HepG2 (cell line): Measurements from ENCODE around the gene RAB1B. TPM values are rescaled to one million over a fixed set of nuclear protein-coding genes. Genes with fewer than 3 reads are reported as not detected.

Experiments used
- EZH2 ChIP-seq: conservative IDR thresholded peaks from 2 replicates; pipeline ENCODE4 v1.6.1; 2012; ENCODE audit warnings: mild to moderate bottlenecking, low read depth, low read length, moderate library complexity
- GABPB1 ChIP-seq: IDR thresholded peaks from 2 replicates; pipeline ENCODE4 v1.6.1; 2016; ENCODE audit warnings: mild to moderate bottlenecking, missing genetic modification reagents, moderate library complexity, missing compliant biosample characterization
- HNRNPLL ChIP-seq: fragments of 200-400 bp; formaldehyde crosslinking; IDR thresholded peaks from 2 replicates; pipeline ENCODE4 v1.6.1; 2017; ENCODE audit warnings: mild to moderate bottlenecking, low read depth, low read length; ENCODE audit not compliant: poor library complexity, severe bottlenecking
- MAF1 ChIP-seq: sonication (generic); formaldehyde crosslinking; IDR thresholded peaks from 2 replicates; pipeline ENCODE4 v1.5.0; 2020; ENCODE audit warnings: missing genetic modification reagents, borderline replicate concordance
- MIER2 ChIP-seq: IDR thresholded peaks from 2 replicates; pipeline ENCODE4 v1.6.1; 2016; ENCODE audit warnings: missing biosample characterization, missing genetic modification reagents
- NR3C1 ChIP-seq: sonication (generic); formaldehyde crosslinking; IDR thresholded peaks from 2 replicates; pipeline ENCODE4 v1.4.0; 2020; ENCODE audit warnings: missing genetic modification reagents
- PLRG1 ChIP-seq: fragments of 450-650 bp; conservative IDR thresholded peaks from 2 replicates; pipeline ENCODE4 v1.6.1; 2016
- PRDM15 ChIP-seq: sonication (generic); formaldehyde crosslinking; IDR thresholded peaks from 2 replicates; pipeline ENCODE4 v1.4.0; 2020; ENCODE audit warnings: missing genetic modification reagents
- RARG ChIP-seq: sonication (generic); formaldehyde crosslinking; IDR thresholded peaks from 2 replicates; pipeline ENCODE4 v1.4.0; 2020; ENCODE audit warnings: low read depth, mild to moderate bottlenecking, missing genetic modification reagents
- SETDB1 ChIP-seq: sonication (generic); formaldehyde crosslinking; IDR thresholded peaks from 2 replicates; pipeline ENCODE4 v1.5.1; 2020; ENCODE audit warnings: missing genetic modification reagents, mild to moderate bottlenecking, borderline replicate concordance
- SMAD3 ChIP-seq: sonication (generic); formaldehyde crosslinking; IDR thresholded peaks from 2 replicates; pipeline ENCODE4 v1.4.0; 2020; ENCODE audit warnings: missing genetic modification reagents
- SOX13 ChIP-seq, 3 experiments: fragments of 450-650 bp in 1 of 3; sonication (generic) in 1 of 3; formaldehyde crosslinking in 1 of 3; IDR thresholded peaks in 2 of 3; conservative IDR thresholded peaks in 1 of 3; 2 replicates each; pipeline versions ENCODE4 v1.5.0 to v1.6.1; 2016 to 2020; ENCODE audit warnings: antibody characterized with exemption in 1 of 3, mild to moderate bottlenecking in 1 of 3, missing compliant biosample characterization in 1 of 3, missing genetic modification reagents in 1 of 3, moderate library complexity in 1 of 3
- ZC3H4 ChIP-seq: sonication (generic); formaldehyde crosslinking; IDR thresholded peaks from 2 replicates; pipeline ENCODE4 v1.4.0; 2020; ENCODE audit warnings: missing genetic modification reagents, borderline replicate concordance
- ZFAT ChIP-seq: sonication (generic); formaldehyde crosslinking; conservative IDR thresholded peaks from 2 replicates; pipeline ENCODE4 v1.8.1; 2023; ENCODE audit warnings: missing genetic modification reagents, inconsistent platforms
- ZFP41 ChIP-seq: sonication (generic); formaldehyde crosslinking; IDR thresholded peaks from 2 replicates; pipeline ENCODE4 v1.4.0; 2020; ENCODE audit warnings: mild to moderate bottlenecking, missing genetic modification reagents, borderline replicate concordance
- ZGPAT ChIP-seq: IDR thresholded peaks from 2 replicates; pipeline ENCODE4 v1.6.1; 2016; ENCODE audit warnings: mild to moderate bottlenecking
- ZNF280B ChIP-seq: sonication (generic); formaldehyde crosslinking; IDR thresholded peaks from 2 replicates; pipeline ENCODE4 v1.5.0; 2020; ENCODE audit warnings: missing genetic modification reagents, mild to moderate bottlenecking, borderline replicate concordance
- ZNF382 ChIP-seq: sonication (generic); formaldehyde crosslinking; IDR thresholded peaks from 2 replicates; pipeline ENCODE4 v1.5.0; 2020; ENCODE audit warnings: missing genetic modification reagents, mild to moderate bottlenecking, borderline replicate concordance
- ZZZ3 ChIP-seq: sonication (generic); formaldehyde crosslinking; IDR thresholded peaks from 2 replicates; pipeline ENCODE4 v1.4.0; 2020; ENCODE audit warnings: missing genetic modification reagents, mild to moderate bottlenecking, borderline replicate concordance
- polyA plus RNA-seq, 8 experiments: library from polyadenylated mRNA; depleted of rRNA in 3 of 8; stranded (reverse) in 7 of 8; unstranded in 1 of 8; fragments of >200 nt; fragmentation: Illumina TruSeq in 4 of 8; extraction: Trizol in 4 of 8; gene quantifications; 2 replicates each; pipeline versions ENCODE4 v1.2.1 to v1.2.3, GENCODE V29; 2011 to 2016; ENCODE audit warnings: low read depth in 4 of 8, missing spikeins in 1 of 8, mixed read lengths in 1 of 8; ENCODE audit not compliant: insufficient read depth in 1 of 8
- total RNA-seq, 5 experiments: library from RNA; depleted of rRNA; stranded (reverse); fragments of >200 nt; fragmentation: Illumina TruSeq; extraction: Trizol; gene quantifications; 2 replicates each; pipeline ENCODE4 v1.2.3, GENCODE V29; 2016; ENCODE audit warnings: low read depth in 1 of 5
- TF ChIP-seq, protein P1 (sequence below): sonication (generic); formaldehyde crosslinking; IDR thresholded peaks from 2 replicates; pipeline ENCODE4 v1.4.0; 2020; ENCODE audit warnings: missing genetic modification reagents

Gene RAB1B
- total and polyA plus RNA-seq, 2 of the 13 experiments (the other 11 are each of a cell fraction or from before 2014, with no cell fraction given), result 77.9 to 87.9 TPM

- TF ChIP-seq SOX13 (IDR thresholded peaks at IDR 0.05), result no peak
- no peak; a peak in 1 of 4 replicates for TF ChIP-seq SOX13 (CRISPR knock-in tag; conservative IDR thresholded peaks at IDR 0.05 in 1 of 2, IDR thresholded peaks at IDR 0.05 in 1 of 2)
- peak; percentile 78 for TF ChIP-seq ZGPAT (CRISPR knock-in tag)
- peak; percentile 94 for TF ChIP-seq HNRNPLL
- no peak for TF ChIP-seq ZC3H4
- no peak for TF ChIP-seq SETDB1 (CRISPR knock-in tag)
- TF ChIP-seq ZFAT, result no peak
- TF ChIP-seq ZZZ3 (CRISPR knock-in tag), result no peak
- TF ChIP-seq EZH2, result no peak
- no peak for TF ChIP-seq PLRG1
- no peak for TF ChIP-seq NR3C1 (CRISPR knock-in tag)
- 0 out of 2 replicates have a peak, but pooled peaks have one; percentile 16 for TF ChIP-seq MIER2 (CRISPR knock-in tag)
- TF ChIP-seq ZNF280B (CRISPR knock-in tag), result peak; percentile 19; the same call in 1 of the 2 replicates
- TF ChIP-seq, protein P1, sequence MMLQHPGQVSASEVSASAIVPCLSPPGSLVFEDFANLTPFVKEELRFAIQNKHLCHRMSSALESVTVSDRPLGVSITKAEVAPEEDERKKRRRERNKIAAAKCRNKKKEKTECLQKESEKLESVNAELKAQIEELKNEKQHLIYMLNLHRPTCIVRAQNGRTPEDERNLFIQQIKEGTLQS (CRISPR knock-in tag), result no peak
- TF ChIP-seq PRDM15 (CRISPR knock-in tag), result no peak
- TF ChIP-seq SMAD3 (CRISPR knock-in tag), result no peak
- TF ChIP-seq ZFP41 (CRISPR knock-in tag), result 0 out of 2 replicates have a peak, but pooled peaks have one; percentile 75
- TF ChIP-seq ZNF382 (CRISPR knock-in tag), result no peak
- TF ChIP-seq MAF1 (CRISPR knock-in tag), result 0 out of 2 replicates have a peak, but pooled peaks have one; percentile 28
- peak; percentile 65; the same call in 1 of the 2 replicates for TF ChIP-seq RARG
- peak; percentile 59; the same call in 1 of the 2 replicates for TF ChIP-seq GABPB1 (CRISPR knock-in tag)
Observed at GRCh38 chr11:66311965-66312548, 43.6 kb downstream of the RAB1B start (continued).
